Ramos (cell line): ENCODE results near the gene GRN.
"Not testable (repeated sequence)": the region's sequence is repeated elsewhere in the genome, so short reads cannot be mapped to it uniquely, and the experiment has no call there.

Source experiments
- in situ Hi-C: fragments of 300-500 bp; cut with MboI; formaldehyde crosslinking; loops from one replicate; pipeline ENCODE4 v1.14.3; 2022; ENCODE audit warnings: low sequenced_read_pairs; ENCODE audit not compliant: unreplicated experiment

GRN gene

GRCh38 chr17:44359006-44359405, 13.9 kb downstream of the GRN start:
- in situ Hi-C loops, result no loop called here

GRCh38 chr17:44359458-44360143, 14.5 kb downstream of the GRN start:
- in situ Hi-C loops, result no loop called here

GRCh38 chr17:44360144-44360533, 15.0 kb downstream of the GRN start:
- in situ Hi-C loops, result no loop called here

GRCh38 chr17:44360826-44361225, 15.7 kb downstream of the GRN start:
- in situ Hi-C loops, result no loop called here

GRCh38 chr17:44361292-44362260, 16.5 kb downstream of the GRN start:
- in situ Hi-C loops, result no loop called here

- in situ Hi-C loops, result no loop called here
Measured at GRCh38 chr17:44362459-44362948, 17.4 kb downstream of the GRN start.

GRCh38 chr17:44362949-44363612, 18.0 kb downstream of the GRN start:
- in situ Hi-C loops, result no loop called here

GRCh38 chr17:44363613-44364159, 18.6 kb downstream of the GRN start, which contains the start of gene FAM171A2:
Gene FAM171A2, minus strand, starts transcription at chr17:44363853. Its CDS starts 139 bp downstream, at chr17:44363714.
- in situ Hi-C loops, result no loop called here

GRCh38 chr17:44365051-44365450, 19.9 kb downstream of the GRN start:
- in situ Hi-C loops, result not testable (repeated sequence)

- in situ Hi-C loops, result no loop called here
Measured at GRCh38 chr17:44367231-44367979, 22.3 kb downstream of the GRN start.

GRCh38 chr17:44368391-44369243, 23.5 kb downstream of the GRN start:
- in situ Hi-C loops, result not testable (repeated sequence)

- in situ Hi-C loops, result not testable (repeated sequence)
Measured at GRCh38 chr17:44369414-44370023, 24.4 kb downstream of the GRN start.

- in situ Hi-C loops, result no loop called here
Measured at GRCh38 chr17:44372036-44372435, 26.9 kb downstream of the GRN start.

GRCh38 chr17:44374306-44375195, 29.4 kb downstream of the GRN start:
- in situ Hi-C loops, result no loop called here

- in situ Hi-C loops, result no loop called here
Measured at GRCh38 chr17:44375196-44376017, 30.3 kb downstream of the GRN start.

GRCh38 chr17:44376124-44376523, 31.0 kb downstream of the GRN start:
- in situ Hi-C loops, result no loop called here
